ENCODE results near the gene RBM18. TPM values are rescaled to one million over a fixed set of nuclear protein-coding genes. Genes with fewer than 3 reads are reported as not detected.

The RBM18 gene
- total RNA-seq, 6 experiments from 2014 or later, result 25.6 to 30.5 (median 27.6) TPM

GRCh38 chr9:122215663-122216062 lies 49.0 kb downstream of the RBM18 start:
- Mint-ChIP-seq H3K4me1 (ENCODE audit: low read depth) (peaks cover 26% of the 10 kb centered on the region), H3K27ac (no peak overlapping the region), H3K9me3 (no peaks in the 10 kb centered on the region), H3K27me3 (ENCODE audit: insufficient read depth) (peaks cover 87% of the 10 kb centered on the region), H3K36me3 (ENCODE audit: low read depth) (no peaks in the 10 kb centered on the region), H3K4me3 (no peak overlapping the region)
- DNase-seq, result no peak
- no peak for TF ChIP-seq CTCF (IDR thresholded peaks at IDR 0.05)

GRCh38 chr9:122214507-122214906 lies 50.1 kb downstream of the RBM18 start:
- Mint-ChIP-seq H3K9me3 (no peaks in the 10 kb centered on the region), H3K36me3 (ENCODE audit: low read depth) (no peaks in the 10 kb centered on the region), H3K4me3 (peak overlapping the region; percentile 66), H3K27ac (no peak overlapping the region), H3K27me3 (ENCODE audit: insufficient read depth) (peaks cover 84% of the 10 kb centered on the region), H3K4me1 (ENCODE audit: low read depth) (peaks cover 22% of the 10 kb centered on the region)
- no peak for TF ChIP-seq CTCF (IDR thresholded peaks at IDR 0.05)
- no peak for DNase-seq

DNA sequence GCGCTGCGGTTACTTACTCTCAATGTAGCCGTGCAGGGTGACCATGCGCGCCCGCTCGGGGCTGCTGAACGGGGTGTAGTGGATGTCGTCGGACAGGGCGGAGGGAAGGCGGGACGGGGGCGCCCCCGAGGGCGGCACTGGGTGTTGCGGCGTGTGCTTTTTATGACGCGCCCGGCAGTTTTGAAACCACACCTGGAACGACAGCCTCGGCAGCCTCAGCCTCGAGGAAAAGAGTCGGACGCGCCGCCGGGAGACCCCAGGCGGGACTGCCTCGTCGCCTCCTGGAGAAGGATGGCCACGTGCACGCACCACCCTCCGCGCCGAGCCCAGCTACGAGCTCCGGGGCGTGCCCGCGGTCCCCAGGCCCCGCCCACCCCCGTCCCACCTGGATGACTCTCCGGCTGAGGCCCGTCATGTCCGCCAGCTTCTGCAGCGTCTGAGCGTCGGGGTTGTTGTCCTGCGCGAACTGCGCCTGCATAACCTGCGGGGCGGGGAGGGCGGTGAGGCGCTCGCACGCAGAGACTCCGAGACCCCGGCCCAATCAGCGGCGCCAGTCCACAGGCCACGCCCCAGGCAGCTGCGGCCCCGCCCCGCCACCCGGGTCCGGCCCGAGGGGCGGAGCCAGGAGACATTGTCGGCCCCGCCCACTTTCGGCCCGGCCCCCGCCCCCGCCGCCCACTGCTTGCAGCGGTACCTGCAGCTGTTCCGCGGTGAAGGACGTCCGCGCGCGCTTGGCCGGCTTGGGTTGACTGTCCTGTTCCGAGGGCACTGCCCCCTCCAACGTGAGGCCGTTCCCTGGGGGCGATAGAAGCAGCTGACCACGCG lies 50.8 kb downstream of the RBM18 start:
- H3K27me3 Mint-ChIP-seq (ENCODE audit: insufficient read depth), result peaks cover 81% of the 10 kb centered on the region
- peak; percentile 21; the same call in 1 of the 2 replicates for TF ChIP-seq CTCF (IDR thresholded peaks at IDR 0.05)

GRCh38 chr9:122213102-122213588 lies 51.5 kb downstream of the RBM18 start:
- H3K27ac Mint-ChIP-seq, result no peak overlapping the region
- peaks cover 79% of the 10 kb centered on the region for H3K27me3 Mint-ChIP-seq (ENCODE audit: insufficient read depth)
- no peak for DNase-seq

More for the DNA sequence above, 50.8 kb downstream of the RBM18 start:
- H3K27ac Mint-ChIP-seq, result no peak overlapping the region
- H3K36me3 Mint-ChIP-seq (ENCODE audit: low read depth), result no peaks in the 10 kb centered on the region
- peak overlapping the region; percentile 66; the same call in 1 of the 2 replicates for H3K4me3 Mint-ChIP-seq
- no peak for DNase-seq
- H3K4me1 Mint-ChIP-seq (ENCODE audit: low read depth), result peaks cover 18% of the 10 kb centered on the region
- H3K9me3 Mint-ChIP-seq, result no peaks in the 10 kb centered on the region

DNA sequence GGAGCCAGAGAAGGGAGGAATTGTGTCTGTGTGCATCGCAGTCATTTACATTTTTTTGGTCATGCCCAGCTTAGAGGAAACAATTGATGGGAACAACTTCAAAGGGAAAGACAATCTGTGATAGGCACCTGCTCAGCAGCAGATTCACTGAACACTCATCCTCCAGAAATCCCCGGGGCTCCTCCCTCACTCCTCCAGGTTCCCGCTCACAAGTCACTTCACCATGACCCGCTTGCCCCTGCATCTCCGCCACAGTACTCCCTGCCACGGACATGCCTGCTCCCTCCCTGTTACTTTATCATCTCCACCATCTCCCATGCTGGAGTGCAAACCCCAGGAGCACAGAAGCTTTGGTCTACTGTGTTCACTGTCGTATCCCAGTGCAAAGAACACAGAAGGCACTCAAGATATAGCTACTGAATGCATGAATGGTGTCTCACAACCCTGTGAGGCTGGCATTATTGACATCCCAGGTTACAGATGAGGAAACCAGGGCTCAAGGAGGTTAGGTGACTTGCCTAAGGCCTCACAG lies 52.1 kb downstream of the RBM18 start:
- Mint-ChIP-seq H3K27me3 (ENCODE audit: insufficient read depth) (peaks cover 79% of the 10 kb centered on the region), H3K36me3 (ENCODE audit: low read depth) (no peaks in the 10 kb centered on the region), H3K4me3 (no peak overlapping the region), H3K4me1 (ENCODE audit: low read depth) (peaks cover 7% of the 10 kb centered on the region; the same call in 1 of the 2 replicates), H3K27ac (no peak overlapping the region), H3K9me3 (no peaks in the 10 kb centered on the region)
- no peak for TF ChIP-seq CTCF (IDR thresholded peaks at IDR 0.05)
- DNase-seq, result no peak

More at GRCh38 chr9:122213102-122213588, 51.5 kb downstream of the RBM18 start:
- H3K4me3 Mint-ChIP-seq, result no peak overlapping the region
- no peak for TF ChIP-seq CTCF (IDR thresholded peaks at IDR 0.05)
- peaks cover 11% of the 10 kb centered on the region for H3K4me1 Mint-ChIP-seq (ENCODE audit: low read depth)
- no peaks in the 10 kb centered on the region for H3K9me3 Mint-ChIP-seq
- no peaks in the 10 kb centered on the region for H3K36me3 Mint-ChIP-seq (ENCODE audit: low read depth)

Data from HFFc6 (cell line).